HEK293 (cell line): Measurements from ENCODE around the gene SULT2B1.

Experiments
- CTCF ChIA-PET: fragments of 350-600 bp; formaldehyde crosslinking; extraction: SDS; loops from one replicate; lab custom pipeline; 2021; ENCODE audit warnings: antibody characterized with exemption; lab: Yijun Ruan, JAX
- POLR2A ChIA-PET: fragments of 300-600 bp; formaldehyde crosslinking; extraction: SDS; loops from one replicate; lab custom pipeline; 2020; ENCODE audit warnings: antibody characterized with exemption, inconsistent platforms; lab: Yijun Ruan, JAX
- H3K27ac ChIP-seq: fragments of 200-500 bp; sonication (Bioruptor generic); 2 replicates; pipeline ENCODE4 v1.5.1; 2014; ENCODE audit warnings: low read depth, low read length, control low read depth, inconsistent platforms; ENCODE audit errors: extremely low read depth
- H3K36me3 ChIP-seq, 2 experiments: fragments of 200-500 bp in 1 of 2; sonication (Bioruptor generic) in 1 of 2; 1 replicate in 1 of 2; 2 replicates in 1 of 2; pipeline ENCODE4 v1.5.1; 2014 to 2017; ENCODE audit warnings: inconsistent platforms in 2 of 2, low read length in 2 of 2; ENCODE audit not compliant: control insufficient read depth in 2 of 2, insufficient read depth in 1 of 2
- H3K4me1 ChIP-seq: fragments of 200-500 bp; sonication (Bioruptor generic); 2 replicates; pipeline ENCODE4 v1.5.1; 2014; ENCODE audit warnings: mild to moderate bottlenecking, low read length, inconsistent platforms; ENCODE audit not compliant: control insufficient read depth, insufficient read depth
- H3K4me3 ChIP-seq: 2 replicates; pipeline ENCODE4 v1.5.1; 2011; ENCODE audit warnings: low read depth, mild to moderate bottlenecking, control low read depth, low read length, moderate library complexity
- H3K9me3 ChIP-seq: fragments of 200-500 bp; sonication (Bioruptor generic); 2 replicates; pipeline ENCODE4 v1.5.1; 2014; ENCODE audit warnings: low read depth, low read length, inconsistent platforms; ENCODE audit not compliant: control insufficient read depth, insufficient read depth
- HOXD13 ChIP-seq: sonication (generic); formaldehyde crosslinking; IDR thresholded peaks from 2 replicates; pipeline ENCODE4 v1.8.0; 2022; ENCODE audit warnings: missing genetic modification reagents, borderline replicate concordance
- KLF1 ChIP-seq: fragments of 450-650 bp; formaldehyde crosslinking; IDR thresholded peaks from 2 replicates; pipeline ENCODE4 v1.5.1; 2016; ENCODE audit warnings: missing biosample characterization, missing genetic modification characterization
- REPIN1 ChIP-seq: fragments of 450-650 bp; formaldehyde crosslinking; IDR thresholded peaks from 2 replicates; pipeline ENCODE4 v1.5.1; 2017; ENCODE audit warnings: missing biosample characterization, missing genetic modification characterization, low read depth
- SP3 ChIP-seq: fragments of 450-650 bp; formaldehyde crosslinking; IDR thresholded peaks from 2 replicates; pipeline ENCODE4 v1.5.1; 2016; ENCODE audit warnings: missing biosample characterization, missing genetic modification characterization
- SP7 ChIP-seq: fragments of 450-650 bp; formaldehyde crosslinking; IDR thresholded peaks from 2 replicates; pipeline ENCODE4 v1.5.1; 2016; ENCODE audit warnings: missing biosample characterization, missing genetic modification characterization
- ZFHX2 ChIP-seq: fragments of 450-650 bp; formaldehyde crosslinking; conservative IDR thresholded peaks from 2 replicates; pipeline ENCODE4 v1.5.1; 2016; ENCODE audit warnings: missing biosample characterization, missing genetic modification characterization
- ZNF202 ChIP-seq: fragments of 450-650 bp; formaldehyde crosslinking; IDR thresholded peaks from 2 replicates; pipeline ENCODE4 v1.5.1; 2016; ENCODE audit warnings: missing biosample characterization, missing genetic modification characterization, borderline replicate concordance
- ZNF221 ChIP-seq: fragments of 450-650 bp; formaldehyde crosslinking; IDR thresholded peaks from 2 replicates; pipeline ENCODE4 v1.5.1; 2017; ENCODE audit warnings: missing biosample characterization, missing genetic modification characterization, borderline replicate concordance
- ZNF311 ChIP-seq: fragments of 450-650 bp; formaldehyde crosslinking; IDR thresholded peaks from 2 replicates; pipeline ENCODE4 v1.5.1; 2017; ENCODE audit warnings: missing biosample characterization, missing genetic modification characterization, borderline replicate concordance
- ZNF707 ChIP-seq: fragments of 450-650 bp; formaldehyde crosslinking; IDR thresholded peaks from 2 replicates; pipeline ENCODE4 v1.5.1; 2016; ENCODE audit warnings: missing biosample characterization, missing genetic modification characterization
- ZNF776 ChIP-seq: fragments of 450-650 bp; formaldehyde crosslinking; IDR thresholded peaks from 2 replicates; pipeline ENCODE4 v1.5.0; 2017; ENCODE audit warnings: missing biosample characterization, missing genetic modification characterization, borderline replicate concordance
- TF ChIP-seq, protein P1 (sequence below): fragments of 450-650 bp; formaldehyde crosslinking; IDR thresholded peaks from 2 replicates; pipeline ENCODE4 v1.5.1; 2017; ENCODE audit warnings: missing biosample characterization, missing genetic modification characterization
- TF ChIP-seq, protein P2 (sequence below): fragments of 450-650 bp; formaldehyde crosslinking; IDR thresholded peaks from 2 replicates; pipeline ENCODE4 v1.5.1; 2016; ENCODE audit warnings: missing biosample characterization, missing genetic modification characterization
- TF ChIP-seq, protein P3 (sequence below): fragments of 450-650 bp; formaldehyde crosslinking; IDR thresholded peaks from 2 replicates; pipeline ENCODE4 v1.5.1; 2016; ENCODE audit warnings: missing biosample characterization, missing genetic modification characterization
- TF ChIP-seq, protein P4 (sequence below): fragments of 450-650 bp; formaldehyde crosslinking; IDR thresholded peaks from 2 replicates; pipeline ENCODE4 v1.5.1; 2016; ENCODE audit warnings: missing biosample characterization, missing genetic modification characterization
- TF ChIP-seq, protein P5 (sequence below): fragments of 450-650 bp; formaldehyde crosslinking; IDR thresholded peaks from 2 replicates; pipeline ENCODE4 v1.5.0; 2017; ENCODE audit warnings: missing biosample characterization, missing genetic modification characterization, borderline replicate concordance
- TF ChIP-seq, protein P6 (sequence below): fragments of 450-650 bp; formaldehyde crosslinking; conservative IDR thresholded peaks from 2 replicates; pipeline ENCODE4 v1.5.1; 2016; ENCODE audit warnings: low read depth, missing biosample characterization, missing genetic modification characterization
- TF ChIP-seq, protein P7 (sequence below): fragments of 450-650 bp; formaldehyde crosslinking; IDR thresholded peaks from 2 replicates; pipeline ENCODE4 v1.5.1; 2016; ENCODE audit warnings: missing biosample characterization, missing genetic modification characterization

Gene SULT2B1

DNA sequence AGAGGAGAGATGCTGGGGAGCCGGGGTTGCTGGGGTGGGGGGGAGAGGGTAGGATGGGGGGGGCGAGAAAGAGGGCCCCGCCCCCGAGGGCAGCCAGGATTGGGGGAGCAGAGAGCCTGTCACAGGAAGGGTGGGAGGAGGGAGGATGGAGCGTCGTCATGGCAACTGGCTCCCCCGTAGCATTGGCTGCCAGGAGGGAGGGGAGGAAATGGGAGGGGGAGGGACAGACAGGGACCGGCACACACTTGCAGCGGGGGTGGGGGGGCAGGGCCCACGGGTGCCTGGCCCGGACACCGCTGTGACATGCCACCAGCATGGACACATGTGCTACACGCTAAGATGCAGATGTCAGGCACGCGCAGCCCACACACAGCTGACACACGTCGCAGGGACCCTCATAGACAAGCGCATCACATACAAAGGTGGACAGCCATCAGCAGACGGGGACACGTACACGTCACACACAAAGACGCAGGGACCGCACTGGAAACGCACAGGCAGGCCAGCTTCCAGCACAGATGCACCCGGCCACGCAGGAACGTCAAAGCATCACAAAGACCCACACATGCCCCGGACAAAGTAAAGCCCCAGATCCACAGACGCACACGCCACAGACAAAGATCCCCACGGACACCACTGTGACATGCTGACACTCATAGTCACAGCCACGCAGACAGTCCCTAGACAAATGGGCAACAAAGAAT lies 40.0 kb upstream of the SULT2B1 start, which contains the start of gene LMTK3:
LMTK3 (minus strand) TSS at position 36 of the 704 bp plus-strand sequence. CDS start 259 bp downstream, outside the sequence.
- POLR2A ChIA-PET, result no interaction called here
- H3K27ac ChIP-seq, result no peak within 1 kb of the TSS
- peak within 1 kb of the TSS; percentile 8 for H3K4me3 ChIP-seq
- no peaks in the 10 kb centered on the region for H3K36me3 ChIP-seq
- H3K9me3 ChIP-seq, result no peaks in the 10 kb centered on the region
- H3K4me1 ChIP-seq, result no peaks in the 10 kb centered on the region
- CTCF ChIA-PET, result interaction anchor here (0.5 kb wide), 2 partner anchors 10 to 14 kb away, joined by 3 read pairs; no protein-coding TSS in a partner anchor
- no peak for TF ChIP-seq REPIN1 (tag by site-specific recombination)
- TF ChIP-seq KLF1 (tag by site-specific recombination), result peak; percentile 18; the same call in 1 of the 2 replicates
- TF ChIP-seq ZNF221 (tag by site-specific recombination), result no peak
- 0 out of 2 replicates have a peak, but pooled peaks have one; percentile 23 for TF ChIP-seq ZNF311
- TF ChIP-seq, protein P1, sequence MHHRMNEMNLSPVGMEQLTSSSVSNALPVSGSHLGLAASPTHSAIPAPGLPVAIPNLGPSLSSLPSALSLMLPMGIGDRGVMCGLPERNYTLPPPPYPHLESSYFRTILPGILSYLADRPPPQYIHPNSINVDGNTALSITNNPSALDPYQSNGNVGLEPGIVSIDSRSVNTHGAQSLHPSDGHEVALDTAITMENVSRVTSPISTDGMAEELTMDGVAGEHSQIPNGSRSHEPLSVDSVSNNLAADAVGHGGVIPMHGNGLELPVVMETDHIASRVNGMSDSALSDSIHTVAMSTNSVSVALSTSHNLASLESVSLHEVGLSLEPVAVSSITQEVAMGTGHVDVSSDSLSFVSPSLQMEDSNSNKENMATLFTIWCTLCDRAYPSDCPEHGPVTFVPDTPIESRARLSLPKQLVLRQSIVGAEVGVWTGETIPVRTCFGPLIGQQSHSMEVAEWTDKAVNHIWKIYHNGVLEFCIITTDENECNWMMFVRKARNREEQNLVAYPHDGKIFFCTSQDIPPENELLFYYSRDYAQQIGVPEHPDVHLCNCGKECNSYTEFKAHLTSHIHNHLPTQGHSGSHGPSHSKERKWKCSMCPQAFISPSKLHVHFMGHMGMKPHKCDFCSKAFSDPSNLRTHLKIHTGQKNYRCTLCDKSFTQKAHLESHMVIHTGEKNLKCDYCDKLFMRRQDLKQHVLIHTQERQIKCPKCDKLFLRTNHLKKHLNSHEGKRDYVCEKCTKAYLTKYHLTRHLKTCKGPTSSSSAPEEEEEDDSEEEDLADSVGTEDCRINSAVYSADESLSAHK, result no peak
- TF ChIP-seq, protein P2, sequence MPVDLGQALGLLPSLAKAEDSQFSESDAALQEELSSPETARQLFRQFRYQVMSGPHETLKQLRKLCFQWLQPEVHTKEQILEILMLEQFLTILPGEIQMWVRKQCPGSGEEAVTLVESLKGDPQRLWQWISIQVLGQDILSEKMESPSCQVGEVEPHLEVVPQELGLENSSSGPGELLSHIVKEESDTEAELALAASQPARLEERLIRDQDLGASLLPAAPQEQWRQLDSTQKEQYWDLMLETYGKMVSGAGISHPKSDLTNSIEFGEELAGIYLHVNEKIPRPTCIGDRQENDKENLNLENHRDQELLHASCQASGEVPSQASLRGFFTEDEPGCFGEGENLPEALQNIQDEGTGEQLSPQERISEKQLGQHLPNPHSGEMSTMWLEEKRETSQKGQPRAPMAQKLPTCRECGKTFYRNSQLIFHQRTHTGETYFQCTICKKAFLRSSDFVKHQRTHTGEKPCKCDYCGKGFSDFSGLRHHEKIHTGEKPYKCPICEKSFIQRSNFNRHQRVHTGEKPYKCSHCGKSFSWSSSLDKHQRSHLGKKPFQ (tag by site-specific recombination), result no peak
- TF ChIP-seq, protein P3, sequence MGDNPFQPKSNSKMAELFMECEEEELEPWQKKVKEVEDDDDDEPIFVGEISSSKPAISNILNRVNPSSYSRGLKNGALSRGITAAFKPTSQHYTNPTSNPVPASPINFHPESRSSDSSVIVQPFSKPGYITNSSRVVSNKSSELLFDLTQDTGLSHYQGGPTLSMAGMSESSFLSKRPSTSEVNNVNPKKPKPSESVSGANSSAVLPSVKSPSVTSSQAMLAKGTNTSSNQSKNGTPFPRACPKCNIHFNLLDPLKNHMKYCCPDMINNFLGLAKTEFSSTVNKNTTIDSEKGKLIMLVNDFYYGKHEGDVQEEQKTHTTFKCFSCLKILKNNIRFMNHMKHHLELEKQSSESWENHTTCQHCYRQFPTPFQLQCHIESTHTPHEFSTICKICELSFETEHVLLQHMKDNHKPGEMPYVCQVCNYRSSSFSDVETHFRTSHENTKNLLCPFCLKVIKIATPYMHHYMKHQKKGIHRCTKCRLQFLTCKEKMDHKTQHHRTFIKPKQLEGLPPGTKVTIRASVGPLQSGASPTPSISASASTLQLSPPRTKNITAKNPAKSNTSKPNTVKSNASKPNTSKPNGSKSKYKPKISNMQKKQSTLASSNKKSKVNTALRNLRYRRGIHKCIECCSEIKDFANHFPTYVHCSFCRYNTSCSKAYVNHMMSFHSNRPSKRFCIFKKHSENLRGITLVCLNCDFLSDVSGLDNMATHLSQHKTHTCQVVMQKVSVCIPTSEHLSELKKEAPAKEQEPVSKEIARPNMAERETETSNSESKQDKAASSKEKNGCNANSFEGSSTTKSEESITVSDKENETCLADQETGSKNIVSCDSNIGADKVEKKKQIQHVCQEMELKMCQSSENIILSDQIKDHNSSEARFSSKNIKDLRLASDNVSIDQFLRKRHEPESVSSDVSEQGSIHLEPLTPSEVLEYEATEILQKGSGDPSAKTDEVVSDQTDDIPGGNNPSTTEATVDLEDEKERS (tag by site-specific recombination), result no peak
- TF ChIP-seq SP7 (tag by site-specific recombination), result no peak
- TF ChIP-seq, protein P4, sequence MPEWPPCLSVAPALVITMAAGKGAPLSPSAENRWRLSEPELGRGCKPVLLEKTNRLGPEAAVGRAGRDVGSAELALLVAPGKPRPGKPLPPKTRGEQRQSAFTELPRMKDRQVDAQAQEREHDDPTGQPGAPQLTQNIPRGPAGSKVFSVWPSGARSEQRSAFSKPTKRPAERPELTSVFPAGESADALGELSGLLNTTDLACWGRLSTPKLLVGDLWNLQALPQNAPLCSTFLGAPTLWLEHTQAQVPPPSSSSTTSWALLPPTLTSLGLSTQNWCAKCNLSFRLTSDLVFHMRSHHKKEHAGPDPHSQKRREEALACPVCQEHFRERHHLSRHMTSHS (tag by site-specific recombination), result no peak
- peak; percentile 63 for TF ChIP-seq SP3 (tag by site-specific recombination)
- TF ChIP-seq, protein P5, sequence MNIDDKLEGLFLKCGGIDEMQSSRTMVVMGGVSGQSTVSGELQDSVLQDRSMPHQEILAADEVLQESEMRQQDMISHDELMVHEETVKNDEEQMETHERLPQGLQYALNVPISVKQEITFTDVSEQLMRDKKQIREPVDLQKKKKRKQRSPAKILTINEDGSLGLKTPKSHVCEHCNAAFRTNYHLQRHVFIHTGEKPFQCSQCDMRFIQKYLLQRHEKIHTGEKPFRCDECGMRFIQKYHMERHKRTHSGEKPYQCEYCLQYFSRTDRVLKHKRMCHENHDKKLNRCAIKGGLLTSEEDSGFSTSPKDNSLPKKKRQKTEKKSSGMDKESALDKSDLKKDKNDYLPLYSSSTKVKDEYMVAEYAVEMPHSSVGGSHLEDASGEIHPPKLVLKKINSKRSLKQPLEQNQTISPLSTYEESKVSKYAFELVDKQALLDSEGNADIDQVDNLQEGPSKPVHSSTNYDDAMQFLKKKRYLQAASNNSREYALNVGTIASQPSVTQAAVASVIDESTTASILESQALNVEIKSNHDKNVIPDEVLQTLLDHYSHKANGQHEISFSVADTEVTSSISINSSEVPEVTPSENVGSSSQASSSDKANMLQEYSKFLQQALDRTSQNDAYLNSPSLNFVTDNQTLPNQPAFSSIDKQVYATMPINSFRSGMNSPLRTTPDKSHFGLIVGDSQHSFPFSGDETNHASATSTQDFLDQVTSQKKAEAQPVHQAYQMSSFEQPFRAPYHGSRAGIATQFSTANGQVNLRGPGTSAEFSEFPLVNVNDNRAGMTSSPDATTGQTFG (tag by site-specific recombination), result no peak
- TF ChIP-seq, protein P6, sequence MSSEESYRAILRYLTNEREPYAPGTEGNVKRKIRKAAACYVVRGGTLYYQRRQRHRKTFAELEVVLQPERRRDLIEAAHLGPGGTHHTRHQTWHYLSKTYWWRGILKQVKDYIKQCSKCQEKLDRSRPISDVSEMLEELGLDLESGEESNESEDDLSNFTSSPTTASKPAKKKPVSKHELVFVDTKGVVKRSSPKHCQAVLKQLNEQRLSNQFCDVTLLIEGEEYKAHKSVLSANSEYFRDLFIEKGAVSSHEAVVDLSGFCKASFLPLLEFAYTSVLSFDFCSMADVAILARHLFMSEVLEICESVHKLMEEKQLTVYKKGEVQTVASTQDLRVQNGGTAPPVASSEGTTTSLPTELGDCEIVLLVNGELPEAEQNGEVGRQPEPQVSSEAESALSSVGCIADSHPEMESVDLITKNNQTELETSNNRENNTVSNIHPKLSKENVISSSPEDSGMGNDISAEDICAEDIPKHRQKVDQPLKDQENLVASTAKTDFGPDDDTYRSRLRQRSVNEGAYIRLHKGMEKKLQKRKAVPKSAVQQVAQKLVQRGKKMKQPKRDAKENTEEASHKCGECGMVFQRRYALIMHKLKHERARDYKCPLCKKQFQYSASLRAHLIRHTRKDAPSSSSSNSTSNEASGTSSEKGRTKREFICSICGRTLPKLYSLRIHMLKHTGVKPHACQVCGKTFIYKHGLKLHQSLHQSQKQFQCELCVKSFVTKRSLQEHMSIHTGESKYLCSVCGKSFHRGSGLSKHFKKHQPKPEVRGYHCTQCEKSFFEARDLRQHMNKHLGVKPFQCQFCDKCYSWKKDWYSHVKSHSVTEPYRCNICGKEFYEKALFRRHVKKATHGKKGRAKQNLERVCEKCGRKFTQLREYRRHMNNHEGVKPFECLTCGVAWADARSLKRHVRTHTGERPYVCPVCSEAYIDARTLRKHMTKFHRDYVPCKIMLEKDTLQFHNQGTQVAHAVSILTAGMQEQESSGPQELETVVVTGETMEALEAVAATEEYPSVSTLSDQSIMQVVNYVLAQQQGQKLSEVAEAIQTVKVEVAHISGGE (tag by site-specific recombination), result no peak
- no peak for TF ChIP-seq ZNF202 (tag by site-specific recombination)
- no peak; the same call in 1 of the 2 replicates for TF ChIP-seq ZFHX2 (tag by site-specific recombination)
- TF ChIP-seq ZNF776 (tag by site-specific recombination), result no peak
- TF ChIP-seq ZNF707 (tag by site-specific recombination), result no peak
- no peak for TF ChIP-seq HOXD13 (CRISPR knock-in tag)
- TF ChIP-seq, protein P7, sequence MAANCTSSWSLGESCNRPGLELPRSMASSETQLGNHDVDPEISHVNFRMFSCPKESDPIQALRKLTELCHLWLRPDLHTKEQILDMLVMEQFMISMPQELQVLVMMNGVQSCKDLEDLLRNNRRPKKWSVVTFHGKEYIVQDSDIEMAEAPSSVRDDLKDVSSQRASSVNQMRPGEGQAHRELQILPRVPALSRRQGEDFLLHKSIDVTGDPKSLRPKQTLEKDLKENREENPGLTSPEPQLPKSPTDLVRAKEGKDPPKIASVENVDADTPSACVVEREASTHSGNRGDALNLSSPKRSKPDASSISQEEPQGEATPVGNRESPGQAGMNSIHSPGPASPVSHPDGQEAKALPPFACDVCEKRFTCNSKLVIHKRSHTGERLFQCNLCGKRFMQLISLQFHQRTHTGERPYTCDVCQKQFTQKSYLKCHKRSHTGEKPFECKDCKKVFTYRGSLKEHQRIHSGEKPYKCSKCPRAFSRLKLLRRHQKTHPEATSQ (tag by site-specific recombination), result no peak
